Measurements from ENCODE around the gene VPS37C.

DNA sequence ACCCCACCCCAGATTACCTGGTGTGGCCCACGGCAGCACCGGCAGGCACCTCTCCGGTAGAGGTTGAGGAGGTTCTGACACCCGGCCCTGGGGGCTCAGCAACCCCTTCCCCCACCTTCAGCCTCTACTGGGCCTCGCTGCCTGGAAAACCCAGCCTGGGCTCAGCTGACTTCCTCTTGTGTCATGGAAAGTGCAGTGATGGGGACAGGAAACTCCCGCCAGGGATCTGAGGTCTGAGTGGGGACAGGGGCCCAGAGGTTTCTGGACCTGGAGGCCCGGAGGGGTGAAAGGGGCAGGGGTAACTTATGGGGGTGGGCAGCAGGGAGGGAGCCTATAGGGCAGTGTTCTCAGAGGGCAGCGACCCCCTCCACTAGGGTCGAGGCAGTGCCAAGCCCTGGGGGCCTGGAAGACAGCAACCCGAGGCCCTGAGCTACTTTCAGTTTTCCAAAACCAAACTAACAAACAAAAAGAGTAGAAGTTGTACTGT is 68.9 kb downstream of the VPS37C start:
- TF ChIP-seq, protein P1, sequence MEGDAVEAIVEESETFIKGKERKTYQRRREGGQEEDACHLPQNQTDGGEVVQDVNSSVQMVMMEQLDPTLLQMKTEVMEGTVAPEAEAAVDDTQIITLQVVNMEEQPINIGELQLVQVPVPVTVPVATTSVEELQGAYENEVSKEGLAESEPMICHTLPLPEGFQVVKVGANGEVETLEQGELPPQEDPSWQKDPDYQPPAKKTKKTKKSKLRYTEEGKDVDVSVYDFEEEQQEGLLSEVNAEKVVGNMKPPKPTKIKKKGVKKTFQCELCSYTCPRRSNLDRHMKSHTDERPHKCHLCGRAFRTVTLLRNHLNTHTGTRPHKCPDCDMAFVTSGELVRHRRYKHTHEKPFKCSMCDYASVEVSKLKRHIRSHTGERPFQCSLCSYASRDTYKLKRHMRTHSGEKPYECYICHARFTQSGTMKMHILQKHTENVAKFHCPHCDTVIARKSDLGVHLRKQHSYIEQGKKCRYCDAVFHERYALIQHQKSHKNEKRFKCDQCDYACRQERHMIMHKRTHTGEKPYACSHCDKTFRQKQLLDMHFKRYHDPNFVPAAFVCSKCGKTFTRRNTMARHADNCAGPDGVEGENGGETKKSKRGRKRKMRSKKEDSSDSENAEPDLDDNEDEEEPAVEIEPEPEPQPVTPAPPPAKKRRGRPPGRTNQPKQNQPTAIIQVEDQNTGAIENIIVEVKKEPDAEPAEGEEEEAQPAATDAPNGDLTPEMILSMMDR (IDR thresholded peaks at IDR 0.05), result no peak
- no peak for TF ChIP-seq ZFX (IDR thresholded peaks at IDR 0.05; ENCODE audit: borderline replicate concordance)

Data from 22Rv1 (cell line).